HG03354 (cell line): Measurements from ENCODE around the gene SPEM3.
A peak's percentile ranks its signal among the peaks of the same experiment; 100 is the strongest.

Experiments used
- ATAC-seq: cut with Tn5 transposase; IDR thresholded peaks from one replicate; pipeline ENCODE4 v1.9.1; 2021; ENCODE audit warnings: mild to moderate bottlenecking; ENCODE audit not compliant: unreplicated experiment, poor library complexity, severe bottlenecking

Gene SPEM3

GRCh38 chr17:7428557-7428956 lies at the start of gene SPEM3:
Gene SPEM3, plus strand, starts transcription at chr17:7428857. Its CDS starts 46 bp downstream, at chr17:7428903.
- no peak for ATAC-seq

- ATAC-seq: no peak
Measured at GRCh38 chr17:7379134-7379533, 49.5 kb upstream of the SPEM3 start.

- ATAC-seq: no peak
Measured at GRCh38 chr17:7380321-7380720, 48.3 kb upstream of the SPEM3 start.

GRCh38 chr17:7380855-7381683 lies 47.6 kb upstream of the SPEM3 start, which contains the start of gene TNK1:
Gene TNK1, plus strand, starts transcription at chr17:7381089. Its CDS starts 1,838 bp downstream, at chr17:7382927.
- no peak for ATAC-seq

- no peak for ATAC-seq
Measured at GRCh38 chr17:7382901-7383300, 45.8 kb upstream of the SPEM3 start.

- no peak for ATAC-seq
Measured at GRCh38 chr17:7383371-7383741, 45.3 kb upstream of the SPEM3 start.

- no peak for ATAC-seq
Measured at GRCh38 chr17:7383742-7384488, 44.7 kb upstream of the SPEM3 start.

GRCh38 chr17:7384489-7385081 lies 44.1 kb upstream of the SPEM3 start:
- no peak for ATAC-seq

- no peak for ATAC-seq
Measured at GRCh38 chr17:7388856-7389255, 39.8 kb upstream of the SPEM3 start.

GRCh38 chr17:7389924-7390910 lies 38.4 kb upstream of the SPEM3 start:
- no peak for ATAC-seq

GRCh38 chr17:7391307-7391706 lies 37.4 kb upstream of the SPEM3 start:
- ATAC-seq: no peak

- no peak for ATAC-seq
Measured at GRCh38 chr17:7392696-7393612, 35.7 kb upstream of the SPEM3 start.

- ATAC-seq: peak; percentile 46
Measured at GRCh38 chr17:7393613-7394451, 34.8 kb upstream of the SPEM3 start.

- peak; percentile 80 for ATAC-seq
Measured at GRCh38 chr17:7394452-7395191, 34.0 kb upstream of the SPEM3 start, which contains the start of gene PLSCR3. Gene PLSCR3, minus strand, starts transcription at chr17:7394525. Its CDS starts 415 bp downstream, at chr17:7394110.

GRCh38 chr17:7396147-7396546 lies 32.5 kb upstream of the SPEM3 start:
- ATAC-seq: no peak

GRCh38 chr17:7398612-7399011 lies 30.0 kb upstream of the SPEM3 start:
- ATAC-seq: no peak
